ENCODE data around the gene IL23R.

Gene IL23R

DNA sequence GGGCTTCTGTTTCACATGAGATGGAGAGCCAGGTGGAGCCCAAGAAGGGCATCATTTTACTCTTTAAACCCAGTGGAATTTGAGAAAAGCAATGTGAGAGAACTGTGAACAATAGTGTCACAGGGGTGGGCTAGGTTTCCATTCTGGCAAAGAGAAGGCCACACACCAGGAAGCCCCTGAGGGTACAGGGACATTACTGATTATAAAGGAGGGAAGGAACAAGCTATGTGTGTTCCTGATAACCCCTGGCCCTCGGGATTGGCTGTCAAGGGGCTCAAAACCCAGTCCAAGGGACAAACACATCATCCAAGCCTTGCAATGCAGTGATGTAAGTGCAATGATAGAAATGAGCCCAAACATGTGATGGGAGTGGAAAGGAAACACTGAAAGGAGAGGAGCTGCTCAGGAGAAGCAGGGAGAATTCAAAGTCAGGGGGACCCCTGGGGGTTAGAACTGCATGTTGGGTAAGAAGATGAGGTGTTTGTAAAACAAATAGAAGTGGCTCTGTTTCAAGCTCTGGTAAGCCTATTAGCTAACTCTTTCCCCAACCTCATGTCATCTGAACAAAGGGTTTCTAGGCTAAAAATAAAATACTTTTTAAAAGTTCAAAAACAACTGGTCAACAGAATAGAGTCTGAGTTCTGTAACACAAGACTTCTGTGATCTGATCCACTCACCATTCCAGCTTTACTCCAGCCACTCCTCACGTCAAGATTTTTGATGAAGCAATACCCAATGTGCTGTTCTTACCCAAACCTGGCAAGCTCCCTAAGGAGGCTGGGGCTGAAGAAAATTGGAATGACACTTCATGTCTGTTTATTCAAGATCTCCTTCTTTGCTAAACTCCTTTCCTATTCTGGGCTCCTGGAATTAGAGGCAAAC, 90.3 kb downstream of the IL23R start:
- no peak for DNase-seq

DNA sequence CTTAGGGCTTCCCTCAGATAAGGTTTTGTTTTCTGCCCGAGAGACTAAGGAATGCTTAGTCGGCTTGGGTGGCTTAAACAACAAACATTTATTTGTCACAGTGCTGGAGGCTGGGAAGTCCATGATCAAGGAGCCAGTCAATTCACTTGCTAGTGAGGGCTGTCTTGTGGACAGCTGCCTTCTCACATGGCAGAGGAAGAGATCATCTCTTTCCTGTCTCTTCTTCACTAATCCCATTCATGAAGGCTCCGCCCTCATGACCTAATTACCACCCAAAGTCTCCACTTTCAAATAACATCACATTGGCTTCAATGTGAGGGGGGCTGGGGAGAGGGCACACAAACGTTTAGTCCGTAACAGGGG, 90.9 kb downstream of the IL23R start:
- DNase-seq: no peak

- no peak for DNase-seq
Observed at GRCh38 chr1:67261680-67262079, 95.4 kb downstream of the IL23R start.

GRCh38 chr1:67262735-67263134, 96.5 kb downstream of the IL23R start:
- DNase-seq: no peak

- no peak for DNase-seq
Observed at GRCh38 chr1:67264152-67264551, 97.9 kb downstream of the IL23R start.

GRCh38 chr1:67264899-67265298, 98.6 kb downstream of the IL23R start:
- no peak for DNase-seq

GRCh38 chr1:67269061-67269460, 102.8 kb downstream of the IL23R start:
- no peak for DNase-seq

- DNase-seq: peak in 1 of 2 experiments; percentile 38
Observed at GRCh38 chr1:67270541-67270940, 104.3 kb downstream of the IL23R start.

DNA sequence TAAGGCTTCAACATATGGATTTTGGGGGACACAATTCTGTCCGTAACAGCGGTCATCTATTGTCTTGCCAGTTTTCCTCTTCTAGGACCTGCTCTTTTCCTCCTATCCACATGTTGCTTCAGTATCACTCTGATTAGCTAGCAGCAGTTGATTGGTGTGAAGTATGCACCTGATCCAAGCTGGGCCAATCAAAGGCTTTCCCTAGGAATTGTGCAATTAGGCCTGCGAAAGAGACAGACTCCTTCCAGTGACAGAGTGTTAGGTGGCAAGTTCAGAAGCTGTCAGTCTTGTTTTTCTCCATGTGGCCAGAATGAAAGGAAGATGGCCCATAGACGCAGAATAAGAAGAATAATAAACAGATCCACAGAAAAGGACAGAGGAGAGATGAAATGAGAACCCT, 107.3 kb downstream of the IL23R start:
- DNase-seq: no peak

DNA sequence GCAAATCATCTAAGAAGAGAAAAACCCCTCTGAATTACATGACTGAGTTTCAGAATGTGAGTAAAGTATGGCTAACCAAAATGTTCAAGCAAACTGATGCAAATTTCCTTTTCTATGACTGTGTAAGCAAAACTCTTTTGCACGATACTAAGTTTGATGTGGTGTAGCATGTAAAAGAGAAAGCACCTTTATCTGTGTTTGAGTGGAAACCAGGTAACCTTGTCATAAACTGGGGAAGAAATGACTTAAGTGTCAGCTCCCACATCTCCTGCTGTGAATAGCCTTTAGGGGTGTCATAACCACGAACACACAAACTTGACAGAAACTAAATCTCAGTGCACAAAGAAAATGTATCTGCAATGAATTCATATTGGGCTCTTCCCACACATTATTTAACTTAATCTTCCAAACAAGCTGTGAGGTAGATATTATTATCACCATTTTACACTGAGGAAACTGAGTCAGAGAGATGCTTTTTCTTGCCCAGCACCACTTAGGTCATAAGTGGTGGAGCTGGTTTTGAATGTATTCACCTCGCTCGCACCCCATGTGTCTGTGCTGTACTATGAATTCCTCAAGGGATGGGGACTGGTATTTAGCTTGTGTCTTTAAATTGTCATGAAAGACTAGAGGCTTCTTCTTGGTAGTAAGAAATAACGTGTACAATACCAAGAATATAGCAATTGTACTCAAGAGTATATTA, 108.5 kb downstream of the IL23R start:
- DNase-seq: peak in 1 of 2 experiments; percentile 17

DNA sequence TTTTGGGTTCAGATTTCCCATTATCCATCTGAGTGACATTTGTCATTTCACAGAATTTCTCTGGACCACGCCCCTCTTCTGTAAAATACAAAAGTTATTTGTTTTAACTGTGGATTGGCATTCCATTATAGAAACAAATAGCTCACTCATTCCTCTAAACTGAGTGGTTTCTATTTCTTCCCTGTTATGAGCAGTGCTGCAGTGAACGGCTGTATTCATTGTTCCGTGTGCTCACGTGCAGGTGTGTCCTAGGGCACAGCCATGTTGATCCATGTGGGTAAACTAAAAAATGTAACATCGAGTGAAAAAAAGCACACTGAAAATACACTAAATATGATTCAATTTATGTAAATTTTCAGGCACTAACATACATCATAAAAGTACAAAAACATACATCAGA, 114.4 kb downstream of the IL23R start:
- no peak for DNase-seq

DNA sequence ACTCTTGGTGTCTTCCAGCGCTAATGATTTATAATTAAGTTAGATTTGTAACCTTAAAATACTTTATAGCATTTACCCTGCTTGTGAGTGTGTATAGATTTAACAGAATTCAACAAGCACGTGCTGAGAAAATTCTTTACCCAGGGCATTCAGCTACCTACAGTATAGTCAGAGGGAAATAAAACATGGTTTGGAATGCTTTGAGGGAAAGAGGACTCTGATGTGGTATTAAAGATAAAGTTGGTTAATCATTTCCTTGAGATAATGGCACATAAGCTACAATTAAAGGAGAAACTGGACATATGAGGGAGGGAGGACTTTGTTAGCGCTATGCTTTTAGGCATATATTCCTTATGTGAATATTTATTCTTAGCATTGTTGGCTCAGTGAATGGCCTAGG, 115.0 kb downstream of the IL23R start:
- no peak for DNase-seq

DNA sequence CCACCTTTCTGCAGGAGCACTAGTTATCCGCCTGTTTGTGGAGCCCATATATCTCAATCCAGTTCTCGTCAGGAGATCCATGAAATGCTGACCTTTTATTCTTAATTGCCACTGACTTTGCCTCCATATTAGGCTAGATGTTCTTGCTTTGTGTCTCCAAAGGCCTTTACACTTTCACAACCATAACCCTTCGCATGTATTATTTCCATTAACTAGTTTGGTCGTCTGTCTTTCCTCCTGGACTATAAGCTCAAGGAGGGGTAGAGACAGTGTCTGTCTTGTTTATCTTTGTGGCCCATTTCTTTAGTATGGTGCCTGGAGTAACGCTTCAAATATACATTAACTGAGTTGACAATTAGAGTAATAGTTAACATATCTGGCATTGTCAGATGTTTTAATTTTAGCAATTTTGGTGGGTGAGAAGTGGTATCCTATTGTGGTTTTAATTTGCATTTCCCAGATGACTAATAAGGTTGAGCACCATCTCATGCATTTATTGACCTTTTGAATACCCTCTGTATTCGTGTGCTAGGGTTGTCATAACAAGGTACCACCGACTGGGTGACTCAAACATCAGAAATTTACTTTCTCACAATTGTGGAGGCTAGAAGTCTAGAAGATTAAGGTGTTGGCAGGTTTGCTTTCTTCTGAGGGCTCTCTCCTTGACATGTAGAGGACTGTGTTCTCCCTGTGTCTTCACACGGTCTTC, 119.7 kb downstream of the IL23R start:
- DNase-seq: no peak

GRCh38 chr1:67290236-67290635, 124.0 kb downstream of the IL23R start:
- DNase-seq: no peak

GRCh38 chr1:67294836-67295617, 128.8 kb downstream of the IL23R start:
- DNase-seq: no peak

- no peak for DNase-seq
Observed at GRCh38 chr1:67298762-67299161, 132.5 kb downstream of the IL23R start.

- DNase-seq: no peak
Observed at GRCh38 chr1:67299296-67299695, 133.0 kb downstream of the IL23R start.

DNA sequence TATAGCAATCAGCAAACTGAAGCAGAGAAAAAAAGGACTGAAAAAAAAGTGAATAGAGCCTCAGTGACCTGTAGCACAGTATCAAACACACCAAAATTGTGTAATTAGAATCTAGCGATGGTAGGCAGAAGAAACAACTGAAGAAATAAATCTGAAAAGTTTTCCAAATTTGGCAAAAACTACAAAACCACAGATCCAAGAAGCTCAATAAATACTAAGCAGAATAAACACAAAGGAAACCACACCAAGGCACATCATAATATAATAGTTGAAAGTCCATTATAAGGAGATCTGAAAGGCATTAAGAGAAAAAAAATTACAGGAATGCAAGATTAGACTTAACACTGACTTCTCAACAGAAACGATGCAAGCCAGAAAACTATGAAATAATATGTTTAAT, 134.3 kb downstream of the IL23R start:
- no peak for DNase-seq

- DNase-seq: no peak
Observed at GRCh38 chr1:67304023-67304422, 137.8 kb downstream of the IL23R start.

- no peak for DNase-seq
Observed at GRCh38 chr1:67306547-67306946, 140.3 kb downstream of the IL23R start.

- DNase-seq: peak; percentile 62 to 71
Observed at GRCh38 chr1:67307251-67308060, 141.2 kb downstream of the IL23R start, which contains the start of gene IL12RB2. Gene IL12RB2, plus strand, starts transcription at chr1:67307873. Its CDS starts 12,496 bp downstream, at chr1:67320369.

DNA sequence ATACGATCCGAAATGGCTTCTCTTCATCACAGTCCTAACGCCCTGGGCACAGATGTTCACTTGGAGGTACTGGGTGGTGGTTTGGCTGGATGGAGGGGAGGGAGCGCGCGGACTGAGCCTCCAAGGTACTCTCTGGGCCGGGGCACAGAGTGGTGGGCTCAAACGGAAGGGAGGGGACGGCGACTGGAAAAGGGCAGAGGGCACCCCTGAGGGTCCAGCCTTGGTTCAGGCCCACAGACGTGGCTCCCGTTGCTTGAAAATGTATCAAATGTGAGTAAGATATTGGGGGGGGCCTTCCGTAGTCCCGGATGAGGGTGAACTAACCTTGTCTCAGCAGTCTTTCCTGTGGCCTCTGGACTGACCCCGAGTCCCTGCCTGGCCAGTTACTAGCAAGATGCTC, 141.9 kb downstream of the IL23R start:
- peak; percentile 28 to 30 for DNase-seq

All from activated CD4-positive, alpha-beta T cell treated with anti-CD3 and anti-CD28 coated beads, Interleukin-2, amount 50 U/mL, for 48 hours (primary cell).